ENCODE measurements around the gene GSS.

The GSS gene

GRCh38 chr20:34955231-34956040, at the start of gene GSS, which contains the start of gene MYH7B:
Gene GSS, minus strand, starts transcription at chr20:34955806. Its CDS starts 3,954 bp downstream, at chr20:34951852.
Gene MYH7B, plus strand, starts transcription at chr20:34955868. Its CDS starts 22,138 bp downstream, at chr20:34978006.
- DNase-seq, result peak; percentile 100

GRCh38 chr20:35004749-35005462, 49.3 kb upstream of the GSS start:
- DNase-seq, result no peak

GRCh38 chr20:35004051-35004725, 48.6 kb upstream of the GSS start:
- DNase-seq, result no peak

- DNase-seq, result no peak
Observed at GRCh38 chr20:35003211-35004031, 47.8 kb upstream of the GSS start.

- DNase-seq, result no peak
Observed at GRCh38 chr20:35002426-35003210, 47.0 kb upstream of the GSS start.

DNA sequence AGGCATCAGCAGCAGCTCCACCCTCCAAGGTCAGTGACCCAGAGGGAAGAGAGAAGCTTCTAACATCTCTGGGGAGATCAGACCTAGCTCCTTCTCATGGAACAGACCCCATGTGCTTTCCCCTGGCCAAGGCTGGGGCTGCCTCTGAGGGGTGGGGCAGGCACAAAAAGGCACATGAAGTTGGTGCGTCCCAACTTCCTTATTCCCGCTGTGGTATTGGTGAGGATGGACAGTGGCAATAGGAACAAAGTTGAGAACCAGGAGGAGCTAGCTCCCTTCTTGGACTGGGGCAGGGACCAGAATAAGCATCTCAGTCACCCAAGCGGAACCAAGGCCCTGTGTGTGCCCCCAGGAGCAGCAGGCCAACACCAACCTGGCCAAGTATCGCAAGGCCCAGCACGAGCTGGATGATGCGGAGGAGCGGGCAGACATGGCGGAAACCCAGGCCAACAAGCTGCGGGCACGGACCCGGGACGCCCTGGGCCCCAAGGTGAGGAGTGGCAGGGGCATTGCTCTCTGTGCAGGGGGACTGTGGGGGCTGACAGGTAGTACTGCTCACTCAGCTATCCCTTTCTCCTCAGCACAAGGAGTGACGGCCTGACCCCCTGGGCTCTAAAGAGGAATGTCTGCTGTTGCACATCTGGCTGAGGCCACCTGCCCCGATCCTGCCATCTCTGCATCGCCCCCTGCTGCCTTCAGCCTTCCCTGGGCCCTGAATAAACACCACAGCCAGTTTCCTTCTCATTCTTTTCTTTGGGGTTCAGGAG, 46.2 kb upstream of the GSS start:
- no peak for DNase-seq

- no peak for DNase-seq
Observed at GRCh38 chr20:35000922-35001595, 45.5 kb upstream of the GSS start.

DNA sequence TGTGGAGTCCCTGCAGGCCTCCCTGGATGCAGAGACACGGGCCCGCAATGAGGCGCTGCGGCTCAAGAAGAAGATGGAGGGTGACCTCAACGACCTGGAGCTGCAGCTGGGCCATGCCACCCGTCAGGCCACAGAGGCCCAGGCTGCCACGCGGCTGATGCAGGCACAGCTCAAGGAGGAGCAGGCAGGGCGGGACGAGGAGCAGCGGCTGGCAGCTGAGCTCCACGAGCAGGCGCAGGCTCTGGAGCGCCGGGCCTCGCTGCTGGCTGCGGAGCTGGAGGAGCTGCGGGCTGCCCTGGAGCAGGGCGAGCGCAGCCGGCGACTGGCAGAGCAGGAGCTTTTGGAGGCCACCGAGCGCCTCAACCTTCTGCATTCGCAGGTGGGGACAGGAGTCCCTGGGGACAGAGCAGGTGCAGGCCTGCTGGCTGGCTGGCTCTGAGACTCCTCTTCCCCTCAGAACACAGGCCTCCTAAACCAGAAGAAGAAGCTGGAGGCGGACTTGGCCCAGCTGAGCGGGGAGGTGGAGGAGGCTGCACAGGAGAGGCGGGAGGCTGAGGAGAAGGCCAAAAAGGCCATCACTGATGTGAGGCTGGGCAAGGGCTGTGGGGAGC, 44.8 kb upstream of the GSS start:
- no peak for DNase-seq

DNA sequence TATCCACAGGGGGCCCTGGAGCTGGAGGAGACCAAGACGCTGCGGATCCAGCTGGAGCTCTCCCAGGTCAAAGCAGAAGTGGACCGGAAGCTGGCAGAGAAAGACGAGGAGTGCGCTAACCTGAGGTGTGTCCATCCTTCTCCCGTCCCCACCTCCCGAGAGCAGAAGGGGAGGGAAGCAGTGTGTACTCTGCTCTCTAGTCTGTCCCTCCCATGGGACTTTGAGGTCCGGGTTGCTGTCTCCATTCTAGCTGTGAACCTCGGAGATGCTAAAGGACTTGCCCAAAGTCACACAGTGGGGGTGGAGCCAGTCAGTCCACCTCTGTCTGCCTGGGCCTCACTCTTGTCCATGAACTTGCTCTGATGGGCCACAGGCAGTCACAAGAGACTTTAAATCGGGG, 44.2 kb upstream of the GSS start:
- DNase-seq, result no peak

DNA sequence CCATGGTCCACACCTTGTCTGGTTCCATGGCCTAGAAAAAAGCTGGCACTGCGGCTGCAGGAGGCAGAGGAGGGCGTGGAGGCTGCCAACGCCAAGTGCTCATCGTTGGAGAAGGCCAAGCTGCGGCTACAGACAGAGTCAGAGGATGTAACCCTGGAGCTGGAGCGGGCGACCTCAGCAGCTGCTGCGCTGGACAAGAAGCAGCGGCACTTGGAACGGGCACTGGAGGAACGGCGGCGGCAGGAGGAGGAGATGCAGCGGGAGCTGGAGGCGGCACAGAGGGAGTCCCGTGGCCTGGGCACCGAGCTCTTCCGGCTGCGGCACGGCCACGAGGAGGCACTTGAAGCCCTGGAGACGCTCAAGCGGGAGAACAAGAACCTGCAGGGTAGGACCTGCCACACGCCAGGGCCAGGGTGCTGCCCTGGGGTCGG, 43.4 kb upstream of the GSS start:
- DNase-seq, result no peak

DNA sequence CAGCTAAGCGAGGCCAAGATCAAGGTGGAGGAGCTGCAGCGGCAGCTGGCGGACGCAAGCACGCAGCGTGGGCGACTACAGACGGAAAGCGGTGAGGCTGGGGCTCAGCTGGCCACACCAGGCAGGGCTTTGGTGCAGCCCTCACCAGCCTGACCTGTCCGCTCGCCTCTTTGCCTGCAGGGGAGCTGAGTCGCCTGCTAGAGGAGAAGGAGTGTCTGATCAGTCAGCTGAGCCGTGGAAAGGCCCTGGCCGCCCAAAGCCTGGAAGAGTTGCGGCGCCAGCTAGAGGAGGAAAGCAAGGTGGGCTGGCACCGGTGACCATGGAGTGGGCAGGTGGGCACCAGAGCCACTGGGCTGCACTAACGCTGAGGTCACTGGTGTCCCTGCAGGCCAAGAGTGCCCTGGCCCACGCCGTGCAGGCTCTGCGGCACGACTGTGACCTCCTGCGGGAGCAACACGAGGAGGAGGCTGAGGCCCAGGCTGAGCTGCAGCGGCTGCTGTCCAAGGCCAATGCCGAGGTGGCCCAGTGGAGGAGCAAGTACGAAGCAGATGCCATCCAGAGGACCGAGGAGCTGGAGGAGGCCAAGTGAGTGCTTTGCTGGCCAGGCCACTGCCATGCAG, 42.8 kb upstream of the GSS start:
- DNase-seq, result no peak

DNA sequence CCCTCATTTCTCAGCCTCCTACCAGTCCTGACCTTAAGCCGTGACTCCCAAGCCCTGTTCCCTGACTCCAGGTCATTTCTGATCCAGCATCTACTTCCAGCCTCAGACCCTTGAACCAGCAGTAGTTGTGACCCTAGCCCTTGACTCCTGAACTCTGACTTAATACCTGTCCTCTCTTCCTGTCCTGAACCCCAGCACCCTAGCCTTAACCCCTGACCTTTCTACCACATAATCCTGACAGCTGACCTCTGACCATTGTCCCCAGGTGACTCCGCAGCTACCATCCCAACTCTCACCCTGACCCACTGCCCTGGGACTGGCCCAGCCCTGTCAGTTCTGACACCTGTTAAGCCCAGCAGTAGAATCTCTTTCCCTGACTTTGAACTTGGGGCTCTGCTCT, 42.2 kb upstream of the GSS start:
- DNase-seq, result no peak

GRCh38 chr20:34997131-34997561, 41.5 kb upstream of the GSS start:
- DNase-seq, result no peak

GRCh38 chr20:34996243-34997028, 40.8 kb upstream of the GSS start:
- DNase-seq, result no peak

DNA sequence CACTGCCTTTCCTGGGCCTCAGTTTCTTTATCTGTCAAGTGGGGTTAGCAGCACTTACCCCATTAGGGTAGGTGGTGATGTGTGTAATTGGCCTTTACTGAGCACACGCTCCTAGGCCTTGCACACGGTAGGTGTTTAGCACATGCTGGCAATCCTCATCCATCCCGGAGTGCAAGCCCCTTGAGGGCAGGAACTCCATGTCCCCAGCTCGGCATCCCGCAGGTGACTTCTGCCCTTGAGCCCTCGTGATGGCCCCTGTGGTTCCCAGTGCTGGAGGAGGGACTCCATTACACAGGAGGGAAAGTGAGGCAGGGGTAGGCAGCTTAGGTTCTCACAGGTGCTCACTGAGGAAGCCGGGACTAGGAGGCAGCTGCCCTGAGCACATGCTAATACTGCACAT, 40.1 kb upstream of the GSS start:
- DNase-seq, result no peak

GRCh38 chr20:34995192-34995591, 39.6 kb upstream of the GSS start:
- DNase-seq, result no peak

- DNase-seq, result no peak
Observed at GRCh38 chr20:34994509-34995131, 39.0 kb upstream of the GSS start.

DNA sequence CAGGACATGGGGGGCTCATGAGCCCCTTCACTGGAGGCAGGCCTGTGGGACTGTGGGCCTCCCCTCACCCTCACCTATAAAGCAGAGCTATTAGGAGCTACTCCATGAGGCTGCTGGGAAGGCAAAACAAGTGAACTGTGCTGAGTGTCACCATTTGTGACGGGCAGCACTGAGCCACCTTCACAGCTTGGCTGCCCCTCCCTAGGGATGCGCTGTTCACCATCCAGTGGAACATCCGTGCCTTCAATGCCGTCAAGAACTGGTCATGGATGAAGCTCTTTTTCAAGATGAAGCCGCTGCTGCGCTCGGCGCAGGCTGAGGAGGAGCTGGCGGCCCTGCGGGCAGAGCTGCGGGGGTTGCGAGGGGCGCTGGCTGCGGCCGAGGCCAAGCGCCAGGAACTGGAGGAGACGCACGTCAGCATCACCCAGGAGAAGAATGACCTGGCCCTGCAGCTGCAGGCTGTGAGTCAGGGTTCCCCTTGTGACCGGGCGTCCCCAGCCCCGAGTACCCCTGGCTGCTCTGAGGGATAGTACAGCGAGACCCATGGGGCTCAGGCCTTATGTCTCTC, 38.4 kb upstream of the GSS start:
- no peak for DNase-seq

All from stimulated activated CD8-positive, alpha-beta memory T cell treated with anti-CD3 and anti-CD28 coated beads, Interleukin-4, amount 100 ng/mL, for 48 hours (primary cell).